Measurements from ENCODE around the gene EHF. TPM values are rescaled to one million over a fixed set of nuclear protein-coding genes. Genes with fewer than 3 reads are reported as not detected.

The EHF gene
- total RNA-seq, 2 donors from 2014 or later: 0.22 TPM; not detected in 1

- Histone ChIP-seq H3K4me1 (ENCODE audit: control insufficient read depth, insufficient read depth, low read length) (peaks cover 7% of the 10 kb centered on the region), H3K36me3 (ENCODE audit: control insufficient read depth, insufficient read depth, low read length) (no peaks in the 10 kb centered on the region), H3K9ac (ENCODE audit: extremely low read depth, low read length, poor library complexity, severe bottlenecking) (no peak overlapping the region), H3K27ac (ENCODE audit: low read depth, low read length) (no peak overlapping the region), H3K27me3 (ENCODE audit: control insufficient read depth, insufficient read depth, low read length, poor library complexity, severe bottlenecking) (no peaks in the 10 kb centered on the region), H3K9me3 (ENCODE audit: control insufficient read depth, low read length) (no peaks in the 10 kb centered on the region), H3K4me3 (ENCODE audit: low read length) (no peak overlapping the region)
- Mint-ChIP-seq H3K27me3 (ENCODE audit: insufficient read depth) (no peaks in the 10 kb centered on the region), H3K9me3 (no peaks in the 10 kb centered on the region), H3K4me1 (peaks cover 21% of the 10 kb centered on the region), H3K4me3 (no peak overlapping the region), H3K36me3 (ENCODE audit: low read depth) (no peaks in the 10 kb centered on the region), H3K27ac (no peak overlapping the region)
- WGBS, 2 experiments (ENCODE audit: insufficient coverage in 1 of 2, insufficient read length in 1 of 2): 92% methylated on average over 1 of the region's 1 CpG; no CpG with 5 or more reads in 1 of the 2 experiments
- TF ChIP-seq, protein P1, sequence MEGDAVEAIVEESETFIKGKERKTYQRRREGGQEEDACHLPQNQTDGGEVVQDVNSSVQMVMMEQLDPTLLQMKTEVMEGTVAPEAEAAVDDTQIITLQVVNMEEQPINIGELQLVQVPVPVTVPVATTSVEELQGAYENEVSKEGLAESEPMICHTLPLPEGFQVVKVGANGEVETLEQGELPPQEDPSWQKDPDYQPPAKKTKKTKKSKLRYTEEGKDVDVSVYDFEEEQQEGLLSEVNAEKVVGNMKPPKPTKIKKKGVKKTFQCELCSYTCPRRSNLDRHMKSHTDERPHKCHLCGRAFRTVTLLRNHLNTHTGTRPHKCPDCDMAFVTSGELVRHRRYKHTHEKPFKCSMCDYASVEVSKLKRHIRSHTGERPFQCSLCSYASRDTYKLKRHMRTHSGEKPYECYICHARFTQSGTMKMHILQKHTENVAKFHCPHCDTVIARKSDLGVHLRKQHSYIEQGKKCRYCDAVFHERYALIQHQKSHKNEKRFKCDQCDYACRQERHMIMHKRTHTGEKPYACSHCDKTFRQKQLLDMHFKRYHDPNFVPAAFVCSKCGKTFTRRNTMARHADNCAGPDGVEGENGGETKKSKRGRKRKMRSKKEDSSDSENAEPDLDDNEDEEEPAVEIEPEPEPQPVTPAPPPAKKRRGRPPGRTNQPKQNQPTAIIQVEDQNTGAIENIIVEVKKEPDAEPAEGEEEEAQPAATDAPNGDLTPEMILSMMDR (conservative IDR thresholded peaks at IDR 0.05): no peak
- DNase-seq: no peak
These were observed 27.1 kb downstream of the EHF start for GRCh38 chr11:34648036-34648435.

GRCh38 chr11:34649597-34649996 lies 28.7 kb downstream of the EHF start:
- Histone ChIP-seq H3K27ac (ENCODE audit: low read depth, low read length) (no peak overlapping the region), H3K9ac (ENCODE audit: extremely low read depth, low read length, poor library complexity, severe bottlenecking) (no peak overlapping the region), H3K27me3 (ENCODE audit: control insufficient read depth, insufficient read depth, low read length, poor library complexity, severe bottlenecking) (no peaks in the 10 kb centered on the region), H3K9me3 (ENCODE audit: control insufficient read depth, low read length) (no peaks in the 10 kb centered on the region), H3K4me3 (ENCODE audit: low read length) (no peak overlapping the region), H3K36me3 (ENCODE audit: control insufficient read depth, insufficient read depth, low read length) (no peaks in the 10 kb centered on the region), H3K4me1 (ENCODE audit: control insufficient read depth, insufficient read depth, low read length) (peaks cover 3% of the 10 kb centered on the region)
- no peaks in the 10 kb centered on the region for H3K27me3 Mint-ChIP-seq (ENCODE audit: insufficient read depth)
- peaks cover 18% of the 10 kb centered on the region for H3K4me1 Mint-ChIP-seq
- TF ChIP-seq, protein P1 (conservative IDR thresholded peaks at IDR 0.05): no peak
- H3K27ac Mint-ChIP-seq: no peak overlapping the region
- WGBS, 2 experiments (ENCODE audit: insufficient coverage in 1 of 2, insufficient read length in 1 of 2): 87 to 100% methylated on average over 1 to 2 of the region's 2 CpGs
- no peaks in the 10 kb centered on the region for H3K9me3 Mint-ChIP-seq
- DNase-seq: no peak
- H3K36me3 Mint-ChIP-seq (ENCODE audit: low read depth): no peaks in the 10 kb centered on the region
- H3K4me3 Mint-ChIP-seq: no peak overlapping the region

DNA sequence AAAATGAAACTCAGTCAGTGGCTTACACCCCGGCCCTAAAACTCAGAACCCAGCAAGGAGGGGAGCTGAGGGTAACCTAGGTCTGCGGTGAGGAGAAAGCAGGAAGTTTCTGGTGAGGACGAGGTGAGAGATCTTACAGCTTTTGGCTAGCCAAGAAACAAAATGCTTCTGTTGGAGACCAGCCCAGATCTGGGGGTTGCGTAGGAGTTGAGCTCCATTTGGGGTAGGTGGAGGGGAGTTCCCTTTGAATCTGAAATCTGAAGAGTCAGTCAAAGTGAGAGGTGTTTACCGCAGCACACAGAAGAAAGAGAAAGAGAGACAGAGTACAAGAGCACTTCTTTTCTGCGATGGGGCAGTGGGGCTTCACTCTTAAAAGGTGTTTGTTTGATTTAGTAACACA lies 29.6 kb downstream of the EHF start:
- H3K4me3 ChIP-seq (ENCODE audit: low read length): no peak overlapping the region
- no peak for DNase-seq
- Mint-ChIP-seq H3K4me1 (peaks cover 24% of the 10 kb centered on the region), H3K27ac (no peak overlapping the region), H3K9me3 (no peaks in the 10 kb centered on the region), H3K4me3 (no peak overlapping the region), H3K36me3 (ENCODE audit: low read depth) (no peaks in the 10 kb centered on the region), H3K27me3 (ENCODE audit: insufficient read depth) (no peaks in the 10 kb centered on the region)
- no peaks in the 10 kb centered on the region for H3K27me3 ChIP-seq (ENCODE audit: control insufficient read depth, insufficient read depth, low read length, poor library complexity, severe bottlenecking)
- 88 to 91% methylated on average over 6 of the region's 6 CpGs for WGBS, 2 experiments (ENCODE audit: insufficient coverage in 1 of 2, insufficient read length in 1 of 2)
- TF ChIP-seq, protein P1 (conservative IDR thresholded peaks at IDR 0.05): no peak
- H3K9me3 ChIP-seq (ENCODE audit: control insufficient read depth, low read length): no peaks in the 10 kb centered on the region
- no peaks in the 10 kb centered on the region for H3K36me3 ChIP-seq (ENCODE audit: control insufficient read depth, insufficient read depth, low read length)
- H3K27ac ChIP-seq (ENCODE audit: low read depth, low read length): no peak overlapping the region
- H3K4me1 ChIP-seq (ENCODE audit: control insufficient read depth, insufficient read depth, low read length): peaks cover 3% of the 10 kb centered on the region
- no peak overlapping the region for H3K9ac ChIP-seq (ENCODE audit: extremely low read depth, low read length, poor library complexity, severe bottlenecking)
